Stimulated activated CD8-positive, alpha-beta memory T cell treated with anti-CD3 and anti-CD28 coated beads, Interleukin-15, amount 100 ng/mL, for 1 hour (primary cell): ENCODE results near the gene CMTR2.

Experiments
- DNase-seq: peaks from one replicate; pipeline ENCODE4 v3.0.0-alpha.2; 2020; ENCODE audit warnings: low read depth

Gene CMTR2

GRCh38 chr16:71276589-71277334, 12.4 kb downstream of the CMTR2 start:
- DNase-seq = no peak

GRCh38 chr16:71273384-71273783, 15.8 kb downstream of the CMTR2 start:
- DNase-seq = no peak

GRCh38 chr16:71264299-71264698, 24.9 kb downstream of the CMTR2 start:
- DNase-seq = no peak

- no peak for DNase-seq
These were observed 25.6 kb downstream of the CMTR2 start for GRCh38 chr16:71263582-71263981.

GRCh38 chr16:71262391-71262790, 26.8 kb downstream of the CMTR2 start:
- DNase-seq = no peak

GRCh38 chr16:71260995-71261394, 28.2 kb downstream of the CMTR2 start:
- no peak for DNase-seq

GRCh38 chr16:71259086-71259485, 30.1 kb downstream of the CMTR2 start:
- DNase-seq = no peak

- no peak for DNase-seq
These were observed 30.8 kb downstream of the CMTR2 start for GRCh38 chr16:71258372-71258771.

GRCh38 chr16:71257768-71258167, 31.4 kb downstream of the CMTR2 start:
- DNase-seq = no peak

- no peak for DNase-seq
These were observed 33.5 kb downstream of the CMTR2 start for GRCh38 chr16:71255721-71256120.

- no peak for DNase-seq
These were observed 34.2 kb downstream of the CMTR2 start for GRCh38 chr16:71254832-71255525.

GRCh38 chr16:71250461-71251235, 38.6 kb downstream of the CMTR2 start:
- no peak for DNase-seq

- no peak for DNase-seq
These were observed 39.8 kb downstream of the CMTR2 start for GRCh38 chr16:71249399-71249798.

- no peak for DNase-seq
These were observed 41.7 kb downstream of the CMTR2 start for GRCh38 chr16:71247478-71247877.

- DNase-seq = no peak
These were observed 42.9 kb downstream of the CMTR2 start for GRCh38 chr16:71246309-71246708.

GRCh38 chr16:71244521-71244920, 44.7 kb downstream of the CMTR2 start:
- DNase-seq = no peak

- no peak for DNase-seq
These were observed 46.6 kb downstream of the CMTR2 start for GRCh38 chr16:71242601-71243000.

GRCh38 chr16:71242036-71242435, 47.2 kb downstream of the CMTR2 start:
- DNase-seq = no peak
